Measurements from ENCODE around the gene MCF2L2.
A peak's percentile ranks its signal among the peaks of the same experiment; 100 is the strongest.
"Not testable (repeated sequence)": the region's sequence is repeated elsewhere in the genome, so short reads cannot be mapped to it uniquely, and the experiment has no call there.

Gene MCF2L2

DNA sequence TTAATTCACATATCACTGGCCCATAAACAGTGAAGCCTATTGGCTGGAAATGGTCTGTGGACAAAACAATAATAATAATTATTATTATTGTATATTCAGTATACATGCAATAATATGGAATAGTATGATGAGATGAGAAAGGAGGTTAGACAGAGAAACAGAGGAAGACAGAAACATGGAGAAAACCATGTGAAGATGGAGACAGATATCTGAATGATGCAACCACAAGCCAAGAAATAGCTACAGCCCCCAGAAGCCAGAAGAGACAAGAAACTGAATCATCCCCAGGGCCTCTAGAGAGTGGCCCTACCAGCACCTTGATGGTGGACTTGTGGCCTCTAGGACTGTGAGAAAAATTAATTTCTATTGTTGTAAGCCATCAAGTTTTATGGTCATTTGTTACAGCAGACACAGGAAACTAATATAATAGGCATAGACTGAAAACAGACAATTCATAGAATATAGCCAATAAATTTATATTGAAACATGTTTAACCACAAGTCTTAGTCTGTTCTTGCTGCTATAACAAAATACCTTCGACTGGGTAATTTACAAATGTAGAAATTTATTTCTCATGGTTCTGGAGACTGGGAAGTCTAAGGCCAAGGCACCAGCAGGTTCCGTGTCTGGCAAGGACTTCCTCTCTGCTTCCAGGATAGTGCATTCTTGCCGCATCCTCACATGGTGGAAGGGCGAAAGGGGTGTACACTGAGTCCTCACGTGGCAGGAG, 31.6 kb downstream of the MCF2L2 start:
- DNase-seq (ENCODE audit: low read depth), result no peak

DNA sequence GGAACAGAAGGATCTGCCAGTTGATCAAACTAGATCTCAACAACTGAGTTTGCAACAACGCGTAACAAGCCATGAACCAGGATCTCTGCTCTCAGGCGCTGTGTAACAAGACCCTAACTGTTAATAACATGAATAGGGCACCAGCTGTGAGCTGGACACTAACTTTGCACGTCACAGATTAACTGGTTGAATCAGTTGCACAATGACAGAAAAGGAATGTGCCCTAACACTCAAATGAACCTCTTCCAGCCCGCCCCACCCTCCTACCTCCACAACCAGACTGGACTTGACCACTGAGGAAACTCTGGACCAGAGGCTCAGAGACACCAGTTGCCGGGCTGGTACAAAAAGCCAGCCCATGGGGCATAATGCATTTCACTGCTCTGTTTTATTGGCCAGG, 34.3 kb downstream of the MCF2L2 start:
- no peak for DNase-seq (ENCODE audit: low read depth)

DNA sequence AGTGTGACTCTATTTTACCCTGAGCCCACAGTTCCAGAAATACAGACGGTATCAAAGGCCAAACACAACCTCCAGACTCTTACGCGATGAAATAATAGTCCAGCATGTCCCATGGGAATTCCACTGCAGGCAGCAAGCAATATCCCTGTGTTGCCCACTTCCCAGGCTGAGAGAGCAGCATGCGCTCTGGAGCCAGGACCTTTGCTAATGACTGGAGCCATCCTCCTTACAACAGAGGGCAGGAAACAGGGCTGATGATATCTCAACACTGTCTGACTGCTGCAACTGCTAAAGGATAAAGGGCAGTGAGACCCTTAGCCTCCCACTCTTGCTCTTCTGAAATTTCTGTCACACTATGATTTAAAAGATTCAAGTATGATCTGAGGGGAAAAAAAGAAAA, 34.8 kb downstream of the MCF2L2 start:
- DNase-seq (ENCODE audit: low read depth), result no peak

DNA sequence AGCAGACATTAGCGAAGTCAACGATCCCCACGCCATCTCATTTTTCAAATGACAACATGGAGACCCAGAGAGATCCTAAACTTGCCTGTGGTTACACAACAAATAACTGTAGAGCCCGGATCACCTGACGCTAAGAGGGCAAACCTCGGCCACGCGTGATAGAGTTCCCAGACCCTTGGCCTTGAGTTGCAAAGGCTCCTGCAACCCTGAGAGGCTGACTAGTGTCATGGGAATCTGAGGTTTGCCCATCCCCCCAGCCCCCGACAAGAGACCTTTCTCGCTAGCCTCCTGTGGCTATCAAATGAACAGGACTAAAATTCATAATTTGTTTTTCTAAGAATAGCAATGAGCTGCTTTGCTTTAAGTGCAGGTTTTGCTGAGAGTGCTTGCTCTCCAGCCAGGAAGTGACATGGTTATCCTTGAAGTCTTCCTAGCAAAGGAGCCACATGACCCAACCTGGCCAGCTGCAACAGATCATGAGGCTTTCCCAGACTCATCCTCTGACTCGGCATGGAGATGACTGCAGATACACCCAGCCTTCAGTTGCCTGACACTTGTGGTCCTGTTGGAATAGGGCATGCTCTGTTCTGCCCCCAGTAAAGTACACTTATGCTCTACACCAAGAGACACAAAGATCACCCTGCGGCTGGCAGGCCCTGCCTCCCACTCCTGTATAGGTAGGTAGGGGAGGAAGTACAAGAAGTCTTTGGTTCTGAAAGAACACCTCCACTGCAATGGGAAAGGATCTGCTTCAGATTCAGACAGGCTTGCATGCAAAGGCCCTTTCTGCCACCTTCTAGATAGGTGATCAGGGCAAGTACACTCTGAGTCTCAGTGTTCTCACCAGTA, 36.0 kb downstream of the MCF2L2 start:
- DNase-seq (ENCODE audit: low read depth), result no peak

DNA sequence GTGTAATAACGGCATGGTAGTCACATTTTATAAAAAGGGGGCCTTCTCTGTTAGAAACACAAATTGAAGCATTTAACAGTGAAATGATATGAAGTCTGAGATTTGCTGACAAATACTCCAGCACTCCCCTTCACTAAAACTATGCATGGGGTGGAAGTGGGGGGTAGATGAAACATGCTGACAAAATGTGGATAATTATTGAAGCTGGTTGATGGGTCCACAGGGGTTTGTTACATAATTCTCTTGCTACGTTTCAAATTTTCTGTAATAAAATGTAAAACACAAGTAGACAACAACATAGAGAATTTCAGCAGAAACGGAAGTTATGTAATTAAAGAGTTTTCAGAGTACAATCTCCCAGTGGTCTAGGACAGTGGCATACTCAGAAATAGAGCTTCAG, 37.0 kb downstream of the MCF2L2 start:
- no peak for DNase-seq (ENCODE audit: low read depth)

DNA sequence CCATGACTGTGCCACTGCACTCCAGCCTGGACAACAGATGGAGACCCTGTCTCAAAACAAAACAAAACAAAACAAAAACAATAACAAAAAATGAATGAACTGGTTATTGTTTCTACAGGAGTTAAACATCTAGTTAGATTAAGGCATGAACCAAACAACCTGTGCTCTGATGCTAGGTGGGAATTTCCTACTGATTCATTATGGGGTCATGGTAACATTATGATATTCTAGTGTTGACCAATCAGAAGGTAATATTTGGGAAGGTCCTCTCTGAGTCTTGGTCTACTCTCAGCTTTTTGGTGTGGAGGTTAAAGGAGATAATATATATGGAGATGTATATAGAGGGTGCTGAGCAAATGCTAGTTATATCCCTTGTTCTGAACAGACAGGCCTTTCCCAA, 37.6 kb downstream of the MCF2L2 start:
- DNase-seq (ENCODE audit: low read depth), result no peak

DNA sequence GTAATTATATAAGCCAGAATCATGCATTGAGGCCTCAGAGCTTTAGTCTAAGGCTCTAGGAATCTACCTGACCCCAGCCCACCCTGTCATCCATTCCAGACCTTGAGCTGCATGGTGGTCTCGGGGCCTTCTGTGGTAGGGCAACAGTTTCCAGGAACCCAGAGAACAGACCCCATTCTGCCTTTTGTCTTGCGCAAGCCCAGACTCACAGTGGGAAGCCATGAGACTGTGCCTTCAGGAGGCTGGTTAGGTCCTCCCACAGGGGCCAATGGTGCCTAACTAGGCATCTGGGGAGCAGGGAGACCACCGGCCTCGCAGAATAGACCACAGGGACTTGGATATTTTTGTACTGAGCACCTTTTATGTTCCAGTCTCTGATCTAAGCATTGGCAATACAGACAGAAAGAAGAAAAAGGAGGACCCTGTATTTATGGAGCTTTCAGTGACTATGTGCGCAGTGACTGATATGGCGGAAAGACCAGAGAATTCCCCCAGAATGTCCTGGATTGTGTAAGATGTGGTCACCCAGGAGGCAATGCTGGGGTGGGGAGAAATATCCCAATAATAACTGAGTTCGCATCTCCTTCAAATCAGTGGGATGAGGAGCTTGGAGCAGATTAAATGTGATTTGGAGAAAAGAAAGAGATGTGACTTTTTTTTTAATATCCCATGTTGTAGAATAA, 40.1 kb downstream of the MCF2L2 start:
- no peak for DNase-seq (ENCODE audit: low read depth)

DNA sequence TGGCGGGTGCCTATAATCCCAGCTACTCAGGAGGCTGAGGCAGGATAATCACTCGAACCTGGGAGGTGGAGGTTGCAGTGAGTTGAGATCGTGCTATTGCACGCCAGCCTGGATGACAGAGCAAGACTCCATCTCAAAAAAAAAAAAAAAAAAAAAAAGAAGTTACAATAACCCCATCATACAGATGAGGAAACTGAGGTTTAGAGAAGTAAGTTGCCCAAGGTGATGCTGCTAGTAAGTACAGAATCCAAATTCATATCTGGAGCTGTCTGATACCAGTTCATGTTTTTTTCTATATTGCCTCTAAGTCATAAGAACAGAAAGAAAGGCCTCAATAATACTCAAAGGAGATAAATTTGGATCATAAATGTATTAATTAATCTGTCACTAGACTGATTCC, 40.6 kb downstream of the MCF2L2 start:
- DNase-seq (ENCODE audit: low read depth), result no peak

DNA sequence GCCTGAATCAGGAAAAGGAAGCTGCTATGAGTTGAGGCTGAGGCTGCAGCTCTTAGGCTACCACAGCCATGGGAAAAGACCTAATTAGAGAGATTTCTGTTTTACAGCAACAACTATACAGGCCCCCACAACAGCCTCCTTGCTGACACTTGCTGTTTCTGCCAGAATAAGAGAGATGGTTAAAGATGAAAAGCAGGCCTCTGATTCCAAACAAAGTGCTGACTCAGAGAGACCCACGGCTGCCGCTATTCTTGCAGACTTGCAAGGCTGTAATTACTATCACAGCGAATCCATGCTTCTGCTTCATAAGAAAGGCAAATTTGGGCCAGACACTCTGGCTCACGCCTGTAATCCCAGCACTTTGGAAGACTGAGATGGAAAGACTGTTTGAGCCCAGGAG, 41.8 kb downstream of the MCF2L2 start:
- DNase-seq (ENCODE audit: low read depth), result no peak

DNA sequence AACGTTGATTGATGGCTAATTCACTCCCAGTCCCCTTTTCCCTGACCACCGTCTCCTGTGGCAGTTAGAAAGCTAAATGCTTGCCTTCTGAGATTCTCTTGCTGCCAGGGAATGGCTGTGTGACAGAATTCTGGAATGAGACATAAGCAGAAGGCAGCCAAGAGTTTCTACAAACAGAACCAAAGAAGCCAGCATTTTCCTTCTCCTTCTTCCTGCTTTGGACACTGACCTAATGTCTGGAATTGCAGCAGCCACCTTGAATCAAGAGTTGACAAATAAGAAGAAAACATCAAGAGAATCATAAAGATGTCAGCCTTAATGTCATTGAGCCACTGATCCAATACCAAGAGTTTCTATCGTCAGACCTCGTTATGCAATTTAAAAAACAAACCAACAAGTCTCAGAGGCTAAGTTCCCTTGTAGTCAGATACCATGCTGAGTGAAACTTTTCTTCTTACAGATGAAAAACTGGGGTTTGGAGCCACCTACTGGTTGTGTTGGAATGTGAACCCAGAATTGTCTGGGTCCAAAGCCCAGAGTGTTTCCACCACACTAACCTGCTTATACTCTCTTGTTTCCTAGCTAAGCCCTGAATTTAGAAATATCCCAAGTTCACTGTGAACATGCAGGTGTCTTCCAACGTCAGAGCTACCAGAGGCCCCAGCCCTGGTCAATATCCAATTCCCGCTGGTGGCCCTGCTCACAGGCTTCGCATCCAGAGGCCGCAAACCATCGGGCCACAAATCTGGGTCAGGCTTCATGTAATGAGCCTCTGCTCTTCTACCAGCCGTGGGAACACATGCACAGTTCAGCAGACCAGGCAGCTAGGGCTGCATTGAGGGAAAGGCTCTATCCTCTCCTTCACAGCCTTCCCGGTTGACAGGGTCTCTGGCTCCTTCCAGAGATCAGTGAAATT, 42.5 kb downstream of the MCF2L2 start:
- DNase-seq (ENCODE audit: low read depth), result peak; percentile 37

DNA sequence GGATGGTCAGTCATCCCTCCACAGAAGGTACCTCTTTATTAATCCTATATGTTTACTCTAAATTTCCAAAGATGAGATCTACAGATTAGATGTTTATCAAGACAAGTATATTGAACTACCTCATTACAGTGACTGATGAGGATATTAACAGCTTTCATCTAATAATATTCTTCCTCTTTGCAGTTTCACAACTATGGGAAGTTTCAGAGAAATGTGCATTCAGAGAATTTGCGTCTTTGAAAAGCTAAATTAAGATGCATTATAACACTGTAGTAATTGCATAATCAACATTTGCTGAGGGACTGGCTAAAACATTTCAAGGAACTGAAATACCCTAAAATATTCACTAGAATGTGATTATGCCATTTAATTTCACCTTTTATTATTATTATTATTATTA, 46.7 kb downstream of the MCF2L2 start:
- DNase-seq (ENCODE audit: low read depth), result no peak

DNA sequence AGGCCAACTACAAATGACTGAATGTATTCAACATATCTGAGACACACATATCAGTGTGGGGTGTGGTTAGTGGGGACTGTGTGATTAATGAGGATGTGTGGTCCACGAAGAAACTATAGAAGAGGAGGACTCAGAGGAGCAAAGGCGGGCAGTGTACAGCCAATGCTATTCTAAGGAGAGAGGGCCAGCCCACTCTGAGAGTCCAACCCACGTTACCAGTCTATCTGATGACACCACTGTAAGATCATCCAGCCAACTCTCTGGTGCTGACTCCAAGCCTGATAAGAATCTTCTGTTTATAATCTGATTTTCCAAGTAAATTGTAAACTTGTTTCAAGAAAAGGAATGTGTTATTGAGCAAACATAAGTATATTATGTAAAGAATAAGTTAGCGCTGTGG, 47.2 kb downstream of the MCF2L2 start:
- DNase-seq (ENCODE audit: low read depth), result no peak

DNA sequence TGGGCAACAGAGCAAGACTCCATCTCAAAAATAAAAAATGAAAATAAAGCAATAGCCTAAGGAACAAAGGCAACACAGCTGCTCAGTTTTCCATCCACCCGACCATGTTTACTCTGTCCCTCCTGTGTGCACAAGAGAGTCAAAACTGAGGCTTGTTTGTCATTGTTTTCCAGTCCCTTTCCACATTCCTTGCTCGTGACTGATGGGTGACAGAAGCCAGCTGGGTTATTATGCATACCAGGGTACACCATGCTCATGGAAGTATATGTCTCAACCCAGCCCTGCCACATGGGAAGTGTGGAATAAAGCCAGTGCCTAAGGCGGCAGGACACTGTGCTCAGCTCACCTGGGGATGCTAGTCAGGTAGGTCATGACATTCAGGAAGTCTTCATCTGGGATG, 49.5 kb downstream of the MCF2L2 start:
- DNase-seq (ENCODE audit: low read depth), result no peak

DNA sequence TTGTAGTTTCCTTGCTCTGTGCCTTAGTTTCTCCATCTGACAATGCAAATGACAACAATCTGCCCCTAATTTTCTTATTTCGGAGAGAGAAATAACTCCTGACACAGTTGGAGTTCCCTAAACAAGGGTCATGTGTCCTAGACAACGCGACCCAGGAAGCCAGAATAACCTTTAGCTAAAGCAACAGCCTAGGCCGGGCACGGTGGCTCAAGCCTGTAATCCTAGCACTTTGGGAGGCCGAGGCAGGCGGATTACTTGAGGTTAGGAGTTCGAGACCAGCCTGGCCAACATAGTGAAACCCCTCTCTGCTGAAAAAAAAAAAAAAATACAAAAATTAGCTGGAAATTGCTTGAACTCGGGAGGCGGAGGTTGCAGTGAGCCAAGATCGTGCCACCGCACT, 49.9 kb downstream of the MCF2L2 start:
- DNase-seq (ENCODE audit: low read depth), result no peak

DNA sequence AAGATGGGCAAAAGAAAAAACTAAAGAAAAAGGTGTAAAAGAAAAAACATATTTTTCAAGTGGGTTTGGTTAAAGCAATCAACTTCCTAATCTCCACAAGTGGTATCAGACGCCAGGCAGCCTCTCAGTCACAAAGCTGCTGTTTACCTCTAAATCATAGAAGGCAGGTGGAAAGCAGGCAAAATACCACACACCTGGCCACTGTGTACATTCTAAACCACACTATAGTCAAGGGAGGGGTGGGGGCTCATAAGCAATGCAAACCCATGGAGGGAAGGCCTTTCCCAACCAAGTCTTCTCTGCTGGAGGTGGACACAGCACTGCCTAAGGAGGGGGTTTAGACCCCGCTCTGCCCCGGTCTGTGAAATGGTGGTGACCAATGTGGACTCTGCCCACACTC, 50.4 kb downstream of the MCF2L2 start:
- no peak for DNase-seq (ENCODE audit: low read depth)

DNA sequence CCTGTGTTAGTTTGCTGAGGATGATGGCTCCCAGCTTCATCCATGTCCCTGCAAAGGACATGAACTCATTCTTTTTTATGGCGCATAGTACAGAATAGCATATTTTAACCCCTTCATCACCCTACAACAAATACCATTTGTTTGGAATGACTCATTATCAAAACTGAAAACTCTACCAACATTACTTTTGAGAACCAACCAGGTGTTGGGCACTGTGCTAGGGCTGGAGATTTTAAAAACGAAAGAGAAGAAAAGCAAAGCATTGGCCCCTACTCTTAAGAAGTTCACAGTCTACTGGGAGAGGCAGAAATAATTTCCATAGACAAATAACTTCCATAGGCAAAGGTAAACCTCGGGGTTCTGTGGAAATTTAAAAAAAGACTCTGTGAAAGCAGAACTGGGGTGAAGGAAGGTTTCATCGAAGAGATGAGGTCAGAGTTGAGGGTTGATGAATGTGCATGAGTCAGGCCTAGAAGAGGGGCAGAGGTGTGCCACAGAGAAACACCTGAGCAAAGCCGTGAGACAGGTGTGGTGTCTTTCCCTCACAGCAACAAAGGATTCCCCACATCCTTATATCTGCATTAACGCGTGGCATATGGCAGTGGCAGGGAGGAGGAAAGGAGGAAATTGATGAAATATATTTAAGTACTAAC, 51.0 kb downstream of the MCF2L2 start:
- no peak for DNase-seq (ENCODE audit: low read depth)

DNA sequence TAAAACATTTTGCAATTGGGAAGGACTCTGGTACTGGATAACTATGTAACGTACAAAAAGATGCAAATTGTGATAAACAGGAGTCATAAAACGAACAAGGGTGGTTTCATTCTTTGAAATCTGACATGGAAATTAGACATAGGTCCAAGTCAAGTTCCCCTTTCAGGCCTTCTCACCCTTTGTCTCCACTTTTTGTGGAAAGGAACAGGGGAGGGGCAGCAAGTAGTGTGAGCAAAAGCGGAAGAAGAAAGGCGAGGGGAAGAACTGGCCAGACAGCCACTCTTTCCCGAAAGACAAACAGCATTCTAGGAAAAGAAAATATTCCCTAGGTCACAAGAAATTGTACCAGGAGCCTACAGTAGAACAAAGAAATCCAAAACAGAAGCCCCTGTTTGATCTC, 52.6 kb downstream of the MCF2L2 start:
- DNase-seq (ENCODE audit: low read depth), result no peak

DNA sequence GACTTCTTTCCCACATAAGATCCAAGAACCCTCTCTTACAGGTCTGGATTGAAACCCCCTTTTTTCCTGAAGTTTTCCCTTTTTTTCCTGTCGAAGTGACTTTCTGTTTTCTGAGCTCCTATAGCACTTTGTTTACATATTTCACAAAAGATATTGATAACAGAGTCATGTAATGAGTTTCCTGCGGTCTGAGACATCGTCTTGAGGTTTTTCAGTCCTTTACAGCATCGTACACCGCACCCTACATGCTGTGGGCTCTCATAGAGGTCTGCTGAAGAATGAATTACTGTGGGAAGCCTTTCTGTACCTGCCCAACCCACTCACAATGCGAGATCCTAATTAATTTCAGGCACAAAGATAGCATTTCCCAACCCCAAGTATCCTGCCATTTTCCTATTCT, 53.1 kb downstream of the MCF2L2 start:
- no peak for DNase-seq (ENCODE audit: low read depth)

DNA sequence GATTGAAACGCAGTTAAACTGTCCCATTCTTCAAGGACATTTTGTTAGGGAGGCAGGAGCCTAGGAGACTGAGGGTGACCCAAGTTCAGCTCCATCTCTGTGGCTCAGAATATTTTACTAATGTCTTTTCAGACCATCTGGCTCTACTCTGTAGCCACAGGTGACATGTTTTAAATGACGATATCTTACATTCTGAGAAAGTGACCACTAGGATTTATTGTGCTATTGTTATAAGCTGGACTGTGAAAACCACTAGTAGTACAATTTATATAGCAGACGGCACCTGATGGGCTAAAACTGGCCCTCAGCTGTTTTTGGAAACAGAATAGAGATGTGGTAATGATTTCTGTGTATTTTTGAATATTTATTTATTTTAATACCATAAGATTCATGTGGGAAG, 55.5 kb downstream of the MCF2L2 start:
- no peak for DNase-seq (ENCODE audit: low read depth)

DNA sequence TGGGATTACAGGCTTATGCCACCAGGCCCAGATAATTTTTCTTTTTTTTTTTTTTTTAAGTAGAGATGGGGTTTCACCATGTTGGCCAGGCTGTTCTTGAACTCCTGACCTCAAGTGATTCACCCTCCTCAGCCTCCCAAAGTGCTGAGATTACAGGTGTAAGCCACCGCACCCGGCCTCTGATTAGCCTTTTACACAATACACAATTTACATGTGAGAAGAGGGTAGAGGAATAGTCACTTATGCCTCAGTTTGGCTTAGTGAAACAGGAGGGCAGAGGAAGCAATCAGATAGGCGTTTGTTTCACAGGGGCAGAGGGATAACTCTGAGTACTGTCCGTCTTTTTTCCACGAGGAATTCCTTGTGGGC, 56.8 kb downstream of the MCF2L2 start:
- DNase-seq (ENCODE audit: low read depth), result not testable (repeated sequence)

DNA sequence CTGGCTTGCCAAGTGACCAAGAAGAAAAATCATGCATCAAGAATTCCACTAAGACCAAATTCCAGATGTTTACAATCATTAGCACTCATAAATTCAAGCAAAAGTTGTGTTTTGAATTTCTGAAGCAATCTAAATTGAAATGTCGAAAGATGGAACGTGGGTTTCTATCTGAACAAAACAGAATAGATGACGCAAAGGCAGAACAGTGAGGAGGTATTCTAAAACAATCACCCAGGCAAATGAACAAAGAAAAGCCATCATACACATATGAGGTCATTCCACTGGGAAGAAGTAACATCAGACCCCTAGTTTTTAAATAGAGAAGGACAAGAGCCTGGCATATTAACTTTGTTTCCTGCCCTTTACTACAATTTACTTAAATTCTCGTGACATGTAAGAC, 58.0 kb downstream of the MCF2L2 start:
- no peak for DNase-seq (ENCODE audit: low read depth)

DNA sequence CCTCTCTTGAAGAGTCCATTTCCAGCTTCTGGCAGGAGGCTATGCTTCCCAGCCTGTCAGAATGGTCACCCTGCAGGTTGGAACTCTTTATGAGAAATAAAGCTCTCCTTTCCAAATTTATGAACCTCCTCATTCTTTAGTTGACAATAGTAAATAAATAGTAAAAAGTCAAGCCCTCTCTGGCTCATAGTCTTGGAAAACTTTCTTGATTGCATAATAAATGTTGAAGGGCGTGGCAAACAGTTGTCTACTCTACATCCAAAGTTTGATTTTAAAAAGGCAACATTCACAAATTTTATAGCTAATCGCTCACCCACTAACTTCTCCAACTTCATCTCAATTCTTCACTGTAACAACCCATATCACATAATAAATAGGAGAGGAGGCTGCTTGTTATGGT, 58.8 kb downstream of the MCF2L2 start:
- no peak for DNase-seq (ENCODE audit: low read depth)
